Inferior parietal cortex (tissue), 1 donor: ENCODE measurements around the gene AP3D1.
"Not testable (repeated sequence)": the region's sequence is repeated elsewhere in the genome, so short reads cannot be mapped to it uniquely, and the experiment has no call there.

Experiments
- DNase-seq: peaks from one replicate; pipeline ENCODE4 v3.0.0-alpha.2; 2016; ENCODE audit errors: extremely low spot score

The AP3D1 gene

DNA sequence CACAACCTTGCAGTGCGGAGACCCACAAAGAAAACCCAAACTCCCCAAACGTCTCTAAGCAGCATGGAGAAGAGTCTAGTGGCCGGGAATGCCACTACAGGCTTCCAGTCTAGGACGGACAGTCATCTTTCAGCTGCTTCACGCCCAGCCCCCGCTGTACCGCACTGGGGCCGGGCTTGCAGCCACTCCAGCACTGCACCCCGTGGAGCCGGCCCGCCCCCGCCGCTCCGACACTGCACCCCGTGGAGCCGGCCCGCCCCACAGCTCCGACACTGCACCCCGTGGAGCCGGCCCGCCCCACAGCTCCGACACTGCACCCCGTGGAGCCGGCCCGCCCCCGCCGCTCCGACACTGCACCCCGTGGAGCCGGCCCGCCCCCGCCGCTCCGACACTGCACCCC lies 23.1 kb downstream of the AP3D1 start:
- not testable (repeated sequence) for DNase-seq

DNA sequence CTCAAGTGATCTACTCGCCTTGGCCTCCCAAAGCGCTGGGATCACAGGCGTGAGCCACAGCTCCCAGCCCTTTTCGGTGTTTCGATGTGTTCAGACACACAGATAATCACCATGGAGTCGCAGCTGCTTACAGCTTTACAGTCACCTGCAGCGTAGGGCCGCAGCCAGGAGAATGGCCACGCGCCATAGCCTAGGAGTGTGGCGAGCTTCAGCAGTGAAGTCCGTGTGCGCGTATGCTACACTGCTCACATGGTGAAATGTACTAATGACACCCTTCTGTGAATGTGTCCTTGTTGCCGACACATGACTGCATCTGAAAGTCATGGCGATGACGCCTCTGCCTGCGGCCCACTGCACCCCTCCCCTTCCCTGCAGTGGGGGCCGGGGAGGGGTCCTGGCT lies 23.6 kb downstream of the AP3D1 start:
- no peak for DNase-seq

- no peak for DNase-seq
Measured at GRCh38 chr19:2126879-2127518, 24.4 kb downstream of the AP3D1 start.

DNA sequence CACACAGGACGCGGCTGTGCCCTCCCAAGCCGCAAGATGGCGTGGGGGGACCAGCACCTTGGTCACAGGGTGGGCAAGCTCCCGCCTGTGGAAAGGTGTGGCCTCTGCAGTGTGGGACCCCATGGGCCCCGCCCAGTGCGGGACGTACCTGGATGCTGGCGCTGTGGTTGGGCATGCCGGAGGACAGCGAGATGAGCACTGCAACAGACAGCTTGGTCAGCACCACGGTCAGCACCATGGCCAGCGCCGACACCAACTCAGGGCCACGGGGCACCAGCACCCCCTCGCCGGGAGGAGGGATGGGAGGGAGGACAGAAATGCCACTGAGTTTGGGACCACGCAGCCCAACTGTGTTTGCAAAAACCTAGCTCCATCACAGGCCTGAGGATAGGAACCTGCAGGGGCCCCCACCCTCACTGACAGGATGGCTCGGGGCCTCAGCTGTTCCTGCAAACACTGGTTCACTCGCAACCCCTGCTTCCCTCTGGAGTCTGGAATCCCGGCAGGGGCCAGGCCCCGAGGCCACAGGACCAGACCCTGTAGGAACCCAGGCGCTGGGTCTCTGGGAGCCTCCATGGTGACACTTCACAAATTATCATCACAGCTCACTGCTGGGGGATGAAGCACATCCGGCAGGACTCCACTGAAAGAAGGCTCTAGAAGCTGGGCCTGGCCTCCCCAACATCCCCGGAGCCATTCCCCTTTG lies 27.5 kb downstream of the AP3D1 start:
- DNase-seq: no peak

DNA sequence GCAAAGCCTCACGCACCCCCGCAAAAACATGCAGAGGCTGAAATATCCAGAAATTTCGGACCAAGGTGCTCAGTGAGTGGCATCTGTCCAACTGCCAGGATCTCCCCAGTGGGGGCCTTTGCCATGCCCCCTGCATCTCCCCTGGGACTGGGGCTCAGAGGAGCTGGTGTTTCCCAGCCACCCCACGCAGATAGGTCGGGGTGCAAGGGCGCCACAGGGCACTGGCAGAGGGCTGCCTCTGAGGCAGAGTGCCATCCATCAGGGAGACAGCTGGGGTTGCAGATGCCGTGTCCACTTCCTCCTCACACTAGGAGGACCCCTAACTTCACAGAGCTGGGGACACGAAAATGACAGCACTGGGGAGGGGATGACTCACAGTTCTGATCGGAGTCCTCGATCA lies 28.4 kb downstream of the AP3D1 start:
- no peak for DNase-seq

- DNase-seq: no peak
Measured at GRCh38 chr19:2122251-2122650, 29.1 kb downstream of the AP3D1 start.

- no peak for DNase-seq
Measured at GRCh38 chr19:2121416-2122051, 29.8 kb downstream of the AP3D1 start.

- no peak for DNase-seq
Measured at GRCh38 chr19:2120821-2121220, 30.5 kb downstream of the AP3D1 start.

DNA sequence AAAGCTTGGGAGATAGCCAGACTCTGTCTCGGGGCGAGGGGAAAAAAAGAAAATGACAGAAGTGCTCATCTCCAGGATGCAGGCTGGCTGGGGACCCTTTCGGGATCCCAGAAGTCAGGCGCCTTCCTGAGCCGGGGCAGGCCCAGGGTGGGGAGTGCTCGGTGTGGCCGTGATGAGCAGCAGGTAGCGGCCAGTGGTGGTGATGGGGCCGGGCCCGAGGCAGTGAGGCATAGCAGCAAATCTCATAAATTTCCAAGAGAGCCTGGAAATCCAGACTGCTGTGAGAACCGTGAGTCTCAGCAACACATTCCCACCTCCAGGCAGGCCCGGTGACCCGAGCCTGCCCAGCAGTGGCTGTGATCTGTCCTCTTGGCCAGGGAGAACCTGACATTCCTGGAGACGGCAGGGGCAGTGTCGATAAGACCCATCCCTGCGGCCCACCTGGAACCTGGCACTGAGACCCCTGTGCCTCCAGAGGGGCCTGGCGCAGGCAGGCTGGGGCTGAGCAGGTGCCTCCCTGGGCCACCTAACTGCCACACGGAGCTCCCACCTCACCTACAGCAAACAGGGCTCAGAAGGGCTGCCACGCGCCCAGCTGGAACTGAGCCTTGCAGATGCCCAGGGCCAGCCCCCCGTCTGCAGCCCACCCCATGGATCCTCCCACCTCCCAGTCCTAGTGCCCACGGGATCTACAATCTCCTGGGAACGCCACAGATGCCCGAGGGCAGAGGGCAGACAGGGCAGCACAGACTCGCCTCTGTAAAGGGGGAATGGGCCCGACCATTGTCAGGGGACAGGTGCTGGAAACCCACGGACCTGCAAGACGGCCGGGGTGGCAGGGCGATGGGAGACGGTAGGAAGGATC lies 31.2 kb downstream of the AP3D1 start:
- no peak for DNase-seq

- no peak for DNase-seq
Measured at GRCh38 chr19:2118438-2118837, 32.9 kb downstream of the AP3D1 start.

DNA sequence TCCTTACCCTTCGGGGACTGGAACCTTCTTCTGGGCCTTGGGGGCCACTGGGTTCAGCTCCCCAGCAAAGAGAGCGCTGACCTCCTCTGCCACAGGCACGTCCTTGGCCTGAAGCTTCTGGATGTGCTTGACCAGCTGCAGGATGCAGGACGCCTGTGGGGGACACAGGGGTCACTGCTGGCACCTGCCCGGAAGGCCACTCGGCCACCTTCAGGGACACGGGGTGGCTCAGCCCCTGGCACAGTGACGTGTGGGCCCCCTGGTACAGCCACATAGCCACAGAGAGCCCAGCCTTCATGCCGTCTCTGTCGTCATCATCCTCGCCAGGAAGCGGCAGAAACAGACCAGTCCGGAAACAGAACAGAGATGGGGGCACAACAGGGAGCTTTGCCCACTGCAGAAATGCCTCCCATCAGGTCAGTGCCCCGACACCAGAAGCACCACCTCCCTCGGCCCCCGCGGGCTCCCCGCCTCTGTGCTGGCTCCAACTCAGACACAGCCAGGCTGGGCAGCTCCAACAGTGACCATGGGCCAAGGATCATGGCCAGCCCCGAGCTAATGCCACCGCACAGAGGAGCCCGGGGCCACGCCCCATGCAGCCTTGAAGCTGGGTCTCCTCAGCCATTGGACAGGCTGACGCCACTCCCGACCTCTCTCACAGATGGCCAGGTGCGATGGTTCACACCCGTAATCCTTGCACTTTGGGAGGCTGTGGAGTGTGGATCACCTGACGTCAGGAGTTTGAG lies 34.0 kb downstream of the AP3D1 start:
- no peak for DNase-seq

GRCh38 chr19:2116507-2116906 lies 34.9 kb downstream of the AP3D1 start:
- no peak for DNase-seq

- no peak for DNase-seq
Measured at GRCh38 chr19:2115911-2116426, 35.4 kb downstream of the AP3D1 start.

GRCh38 chr19:2115324-2115723 lies 36.0 kb downstream of the AP3D1 start:
- no peak for DNase-seq

DNA sequence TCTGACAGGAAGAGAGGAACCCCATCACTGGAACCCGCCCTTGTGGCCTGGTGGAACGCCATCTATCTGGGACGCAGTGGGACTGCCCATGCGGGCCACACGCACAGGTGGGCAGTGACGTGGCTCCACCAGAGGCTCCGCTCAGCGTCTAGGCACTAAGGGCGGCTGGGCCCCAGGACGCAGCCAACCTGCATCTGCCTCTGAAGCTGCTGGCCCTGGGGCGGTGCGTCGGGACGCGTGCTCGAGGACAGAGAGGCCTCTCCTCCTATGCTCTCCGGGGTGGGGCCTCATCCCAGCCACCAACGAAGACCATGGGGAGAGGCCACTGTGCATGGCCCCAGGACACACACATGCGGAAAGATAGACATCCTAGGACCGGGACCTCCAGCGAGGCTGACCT lies 36.5 kb downstream of the AP3D1 start:
- DNase-seq: no peak

GRCh38 chr19:2114218-2114617 lies 37.1 kb downstream of the AP3D1 start:
- DNase-seq: no peak

DNA sequence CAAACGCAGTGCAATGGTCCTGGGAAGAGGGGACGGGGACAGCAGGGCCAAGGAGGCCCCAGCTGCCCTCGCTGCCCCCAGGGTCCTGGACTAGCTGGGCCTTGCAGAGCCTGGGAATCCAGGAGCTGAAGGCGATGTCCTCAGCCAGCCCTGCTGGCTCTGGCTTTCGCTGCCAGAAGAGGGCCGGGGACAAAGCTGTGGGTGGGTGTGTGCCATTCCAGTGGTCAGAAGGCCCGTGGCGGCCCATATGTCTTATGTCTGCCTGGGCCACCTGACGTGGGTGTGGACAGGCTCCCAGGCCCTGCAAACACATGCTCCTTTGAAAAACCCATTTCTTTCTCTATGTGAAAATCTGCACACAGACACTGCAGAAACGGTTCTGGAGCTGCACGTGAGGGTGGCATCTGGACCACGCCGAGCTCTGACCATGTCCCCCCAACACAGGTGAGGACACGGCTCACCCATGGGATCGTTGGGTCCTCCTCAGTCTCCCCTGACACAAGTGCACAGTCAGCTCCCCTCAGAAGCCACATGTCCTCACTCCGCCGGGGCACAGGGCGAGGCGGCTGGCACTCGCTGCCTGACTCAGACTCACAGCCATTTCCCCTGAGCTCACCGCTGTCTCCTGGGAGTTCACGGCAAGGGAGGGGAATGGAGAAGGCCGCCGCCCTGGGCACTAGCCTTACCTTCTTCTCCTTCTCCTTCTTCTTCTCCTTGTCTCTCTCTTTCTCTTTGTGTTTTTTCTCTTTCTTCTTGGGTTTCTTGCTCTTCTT lies 37.7 kb downstream of the AP3D1 start:
- no peak for DNase-seq

DNA sequence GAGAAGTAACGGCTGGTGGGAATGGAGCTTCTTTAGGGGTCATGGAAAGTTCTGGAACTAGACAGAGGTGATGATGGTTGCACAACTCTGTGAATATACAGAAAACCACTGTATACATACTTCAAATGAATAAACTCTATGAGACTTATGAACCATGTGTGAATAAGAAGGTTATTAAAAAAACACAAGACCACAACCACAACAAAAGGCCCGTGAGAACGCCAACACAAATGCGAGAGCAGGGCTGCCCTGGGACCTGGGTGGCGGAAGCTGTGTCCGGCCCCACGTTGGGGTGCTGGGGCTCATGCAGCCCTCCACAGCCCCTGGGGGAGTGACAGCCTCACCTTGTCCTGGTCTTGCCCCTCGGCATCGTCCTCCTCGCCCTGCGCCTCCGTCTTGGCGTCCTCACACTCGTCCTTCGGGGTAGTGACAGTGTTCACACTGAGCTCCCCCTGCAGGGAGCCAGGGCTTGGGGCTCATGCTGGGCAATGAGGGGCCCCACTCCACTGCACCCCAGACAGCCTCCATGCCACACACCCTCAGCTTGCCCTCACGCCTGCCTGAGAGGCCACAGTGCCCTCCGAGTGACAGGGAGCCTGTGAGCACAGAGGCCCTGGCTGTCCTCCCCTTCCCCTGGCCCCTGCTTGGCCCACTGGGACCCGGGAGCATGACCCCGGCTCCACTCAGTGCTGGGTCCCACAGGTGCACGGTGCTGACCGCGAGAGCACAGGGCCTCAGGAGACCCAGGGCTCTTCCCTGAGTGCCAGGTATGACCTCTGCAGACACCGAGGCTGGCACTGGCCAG lies 38.6 kb downstream of the AP3D1 start:
- DNase-seq: no peak

GRCh38 chr19:2111886-2112285 lies 39.5 kb downstream of the AP3D1 start:
- no peak for DNase-seq

- DNase-seq: no peak
Measured at GRCh38 chr19:2111425-2111824, 39.9 kb downstream of the AP3D1 start.
